Gastroesophageal sphincter (tissue), 4 donors: Measurements from ENCODE around the gene MAP3K21. TPM values are rescaled to one million over a fixed set of nuclear protein-coding genes. Genes with fewer than 3 reads are reported as not detected.

ENCODE experiments used
- ATAC-seq: fragments of 150-250 bp; one replicate; pipeline ENCODE4 v1.9.1; 2016; ENCODE audit warnings: mild to moderate bottlenecking, moderate library complexity
- H3K27ac ChIP-seq, 4 donors: fragments of 200-600 bp; sonication (generic) in 3 of 4; 1 replicate in 3 of 4; 2 replicates in 1 of 4; pipeline ENCODE4 v1.5.1; 2016 to 2019
- H3K27me3 ChIP-seq: fragments of 200-600 bp; sonication (generic); one replicate; pipeline ENCODE4 v1.5.1; 2019
- H3K36me3 ChIP-seq, 2 donors: fragments of 200-600 bp; sonication (generic); one replicate each; pipeline ENCODE4 v1.5.1; 2019; ENCODE audit warnings: control low read depth in 1 of 2
- H3K4me1 ChIP-seq, 3 donors: fragments of 200-600 bp; sonication (generic); 1 replicate in 2 of 3; 2 replicates in 1 of 3; pipeline ENCODE4 v1.5.1; 2016 to 2019; ENCODE audit warnings: control low read depth in 2 of 3
- H3K4me3 ChIP-seq, 2 donors: fragments of 200-600 bp; sonication (generic); one replicate each; pipeline ENCODE4 v1.5.1; 2019; ENCODE audit warnings: mild to moderate bottlenecking in 1 of 2, moderate library complexity in 1 of 2
- H3K9me3 ChIP-seq, 3 donors: fragments of 200-600 bp; sonication (generic); one replicate each; pipeline ENCODE4 v1.5.1; 2017 to 2019; ENCODE audit warnings: control low read depth in 2 of 3
- EP300 ChIP-seq: sonication (generic); formaldehyde crosslinking; IDR thresholded peaks from one replicate; pipeline ENCODE4 v1.6.1; 2017; ENCODE audit warnings: antibody characterized with exemption, mild to moderate bottlenecking
- POLR2A ChIP-seq, 2 donors: fragments of 450-650 bp; IDR thresholded peaks; one replicate each; pipeline ENCODE4 v1.6.1; 2017; ENCODE audit warnings: antibody characterized with exemption in 2 of 2, mild to moderate bottlenecking in 2 of 2, moderate library complexity in 1 of 2
- POLR2AphosphoS5 ChIP-seq: sonication (generic); formaldehyde crosslinking; IDR thresholded peaks from one replicate; pipeline ENCODE4 v1.6.1; 2017; ENCODE audit warnings: antibody characterized with exemption
- WGBS, 2 donors: methylation state at CpG; one replicate each; pipeline ENCODE4 v1.1.5; 2018; ENCODE audit warnings: low coverage in 1 of 2; 5-methylcytosine and 5-hydroxymethylcytosine counted together
- total RNA-seq, 4 donors: library from RNA; depleted of rRNA; stranded (reverse); fragments of >200 nt; gene quantifications; one replicate each; pipeline ENCODE4 v1.1.0, GENCODE V29; 2016
- TF ChIP-seq, protein P1 (sequence below), 4 experiments: fragments of 200-600 bp in 2 of 4; fragments of 450-650 bp in 2 of 4; sonication (generic) in 1 of 4; IDR thresholded peaks; one replicate each; pipeline ENCODE4 v1.5.1; 2017 to 2019; ENCODE audit warnings: antibody characterized with exemption in 4 of 4, mild to moderate bottlenecking in 2 of 4, moderate library complexity in 2 of 4

The MAP3K21 gene
- total RNA-seq, 4 donors from 2014 or later, result 0.27 to 1.2 (median 0.61) TPM

- Histone ChIP-seq H3K27ac (no peak overlapping the region), H3K27me3 (peaks cover 39% of the 10 kb centered on the region), H3K36me3 (no peaks in the 10 kb centered on the region), H3K9me3 (no peaks in the 10 kb centered on the region), H3K4me3 (no peak overlapping the region), H3K4me1 (peaks cover 0 to 27% (median 4%) of the 10 kb centered on the region in 3 donors)
- no peak for TF ChIP-seq POLR2A (IDR thresholded peaks at IDR 0.05)
- no peak for TF ChIP-seq POLR2AphosphoS5
- TF ChIP-seq, protein P1, sequence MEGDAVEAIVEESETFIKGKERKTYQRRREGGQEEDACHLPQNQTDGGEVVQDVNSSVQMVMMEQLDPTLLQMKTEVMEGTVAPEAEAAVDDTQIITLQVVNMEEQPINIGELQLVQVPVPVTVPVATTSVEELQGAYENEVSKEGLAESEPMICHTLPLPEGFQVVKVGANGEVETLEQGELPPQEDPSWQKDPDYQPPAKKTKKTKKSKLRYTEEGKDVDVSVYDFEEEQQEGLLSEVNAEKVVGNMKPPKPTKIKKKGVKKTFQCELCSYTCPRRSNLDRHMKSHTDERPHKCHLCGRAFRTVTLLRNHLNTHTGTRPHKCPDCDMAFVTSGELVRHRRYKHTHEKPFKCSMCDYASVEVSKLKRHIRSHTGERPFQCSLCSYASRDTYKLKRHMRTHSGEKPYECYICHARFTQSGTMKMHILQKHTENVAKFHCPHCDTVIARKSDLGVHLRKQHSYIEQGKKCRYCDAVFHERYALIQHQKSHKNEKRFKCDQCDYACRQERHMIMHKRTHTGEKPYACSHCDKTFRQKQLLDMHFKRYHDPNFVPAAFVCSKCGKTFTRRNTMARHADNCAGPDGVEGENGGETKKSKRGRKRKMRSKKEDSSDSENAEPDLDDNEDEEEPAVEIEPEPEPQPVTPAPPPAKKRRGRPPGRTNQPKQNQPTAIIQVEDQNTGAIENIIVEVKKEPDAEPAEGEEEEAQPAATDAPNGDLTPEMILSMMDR (IDR thresholded peaks at IDR 0.05), result no peak
- TF ChIP-seq EP300, result no peak
- ATAC-seq, result no peak
Observed at GRCh38 chr1:233326319-233326718, 1.2 kb upstream of the MAP3K21 start.

GRCh38 chr1:233326811-233327650, 493 bp upstream of the MAP3K21 start:
- 21 to 22% methylated on average over 5 to 14 of the region's 49 CpGs for WGBS, 2 donors

DNA sequence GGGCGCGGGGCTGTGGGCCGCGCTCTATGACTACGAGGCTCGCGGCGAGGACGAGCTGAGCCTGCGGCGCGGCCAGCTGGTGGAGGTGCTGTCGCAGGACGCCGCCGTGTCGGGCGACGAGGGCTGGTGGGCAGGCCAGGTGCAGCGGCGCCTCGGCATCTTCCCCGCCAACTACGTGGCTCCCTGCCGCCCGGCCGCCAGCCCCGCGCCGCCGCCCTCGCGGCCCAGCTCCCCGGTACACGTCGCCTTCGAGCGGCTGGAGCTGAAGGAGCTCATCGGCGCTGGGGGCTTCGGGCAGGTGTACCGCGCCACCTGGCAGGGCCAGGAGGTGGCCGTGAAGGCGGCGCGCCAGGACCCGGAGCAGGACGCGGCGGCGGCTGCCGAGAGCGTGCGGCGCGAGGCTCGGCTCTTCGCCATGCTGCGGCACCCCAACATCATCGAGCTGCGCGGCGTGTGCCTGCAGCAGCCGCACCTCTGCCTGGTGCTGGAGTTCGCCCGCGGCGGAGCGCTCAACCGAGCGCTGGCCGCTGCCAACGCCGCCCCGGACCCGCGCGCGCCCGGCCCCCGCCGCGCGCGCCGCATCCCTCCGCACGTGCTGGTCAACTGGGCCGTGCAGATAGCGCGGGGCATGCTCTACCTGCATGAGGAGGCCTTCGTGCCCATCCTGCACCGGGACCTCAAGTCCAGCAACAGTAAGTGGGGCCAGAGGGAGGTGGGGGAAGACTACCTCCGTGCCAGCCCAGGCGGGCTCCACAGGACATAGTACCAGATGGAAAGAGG, 808 bp downstream of the MAP3K21 start:
- H3K4me3 ChIP-seq, result peak overlapping the region; percentile 19 to 69
- no CpG with 5 or more reads among the region's 96 CpGs for WGBS, 2 donors
- peak overlapping the region in 1 of 4 donors; percentile 22 for H3K27ac ChIP-seq
- no peak for TF ChIP-seq POLR2A (IDR thresholded peaks at IDR 0.05)
- no peak for TF ChIP-seq EP300
- TF ChIP-seq, protein P1 (IDR thresholded peaks at IDR 0.05), result no peak
- TF ChIP-seq POLR2AphosphoS5, result no peak
- peaks cover 0 to 27% (median 4%) of the 10 kb centered on the region in 3 donors for H3K4me1 ChIP-seq
- peaks cover 51% of the 10 kb centered on the region for H3K27me3 ChIP-seq
- no peaks in the 10 kb centered on the region for H3K9me3 ChIP-seq
- peak; percentile 32 for ATAC-seq
- no peaks in the 10 kb centered on the region for H3K36me3 ChIP-seq

More at GRCh38 chr1:233326811-233327650, 493 bp upstream of the MAP3K21 start:
- Histone ChIP-seq H3K36me3 (no peaks in the 10 kb centered on the region), H3K4me3 (peak overlapping the region; percentile 19 to 69), H3K27me3 (peaks cover 45% of the 10 kb centered on the region), H3K27ac (peak overlapping the region in 2 of 4 donors; percentile 20 to 22), H3K9me3 (no peaks in the 10 kb centered on the region), H3K4me1 (peaks cover 0 to 27% (median 4%) of the 10 kb centered on the region in 3 donors)
- TF ChIP-seq POLR2A (IDR thresholded peaks at IDR 0.05) (no peak), POLR2AphosphoS5 (no peak), EP300 (no peak)
- TF ChIP-seq, protein P1 (IDR thresholded peaks at IDR 0.05), result no peak
- peak; percentile 80 for ATAC-seq

GRCh38 chr1:233331676-233332519, 4.4 kb downstream of the MAP3K21 start:
- WGBS, 2 donors, result 67 to 78% methylated on average over 6 of the region's 8 CpGs
- TF ChIP-seq POLR2AphosphoS5, result no peak
- no peak for TF ChIP-seq POLR2A (IDR thresholded peaks at IDR 0.05)
- TF ChIP-seq, protein P1 (IDR thresholded peaks at IDR 0.05), result no peak
- no peak for TF ChIP-seq EP300
- Histone ChIP-seq H3K4me1 (peaks cover 0 to 24% (median 4%) of the 10 kb centered on the region in 3 donors), H3K27me3 (peaks cover 71% of the 10 kb centered on the region), H3K36me3 (no peaks in the 10 kb centered on the region), H3K4me3 (no peak overlapping the region), H3K27ac (no peak overlapping the region), H3K9me3 (no peaks in the 10 kb centered on the region)
- no peak for ATAC-seq
